Iris pigment epithelial cell (primary cell): ENCODE measurements around the gene ADAMTS2.

Source experiments
- DNase-seq: peaks from one replicate; pipeline ENCODE4 v3.0.0-alpha.2; 2011; ENCODE audit warnings: low read depth

Gene ADAMTS2

DNA sequence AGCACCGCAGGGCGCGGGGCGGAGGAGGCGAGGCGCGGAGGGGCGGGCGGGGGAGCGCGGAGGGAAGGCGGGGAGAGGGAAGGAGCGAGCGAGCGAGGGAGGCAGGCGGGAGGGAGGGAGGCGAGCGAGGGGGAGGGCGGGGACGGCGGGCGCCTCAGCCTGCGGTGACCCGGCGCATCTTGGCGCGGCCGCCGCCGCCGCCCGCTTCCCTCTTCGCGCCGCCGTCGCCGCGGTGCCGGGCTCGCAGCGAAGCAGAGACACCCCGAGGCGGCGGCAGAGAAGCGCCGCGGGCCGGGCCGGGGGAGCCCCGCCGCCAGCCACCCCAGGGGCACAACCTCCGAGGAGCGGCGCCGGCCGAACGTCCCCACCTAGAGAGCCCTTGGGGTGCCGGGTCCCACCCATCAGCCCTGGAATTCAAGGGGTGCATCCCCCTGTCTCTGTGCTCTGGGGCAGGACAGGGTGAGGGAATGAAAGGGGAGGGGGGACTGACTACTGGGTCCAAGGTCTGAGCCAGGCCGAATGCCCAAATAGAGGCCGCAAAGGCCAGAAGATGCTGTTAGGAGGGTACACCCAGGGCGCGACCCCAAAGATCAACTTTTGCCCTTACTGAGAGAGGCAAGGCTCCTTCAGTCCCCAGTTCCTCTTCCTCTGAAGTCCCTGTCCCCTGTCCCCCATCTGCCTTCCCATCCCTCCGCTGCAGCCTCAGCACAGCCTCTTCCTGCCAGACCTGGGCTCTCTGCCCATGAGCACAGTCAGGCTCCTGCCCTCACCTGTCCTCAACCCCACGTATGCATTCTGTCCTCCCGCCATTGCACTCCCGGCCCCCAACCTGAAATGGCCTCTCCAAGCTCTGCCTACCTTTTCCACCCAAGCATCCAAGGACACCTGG lies at the start of gene ADAMTS2:
TSS of gene ADAMTS2 (minus strand) at position 29 of the 889 bp plus-strand sequence. CDS start 133 bp downstream, outside the sequence.
- DNase-seq = no peak

GRCh38 chr5:179393078-179393477 lies 47.8 kb upstream of the ADAMTS2 start:
- DNase-seq = peak; percentile 73

- DNase-seq = no peak
Measured at GRCh38 chr5:179387151-179388110, 42.2 kb upstream of the ADAMTS2 start.

DNA sequence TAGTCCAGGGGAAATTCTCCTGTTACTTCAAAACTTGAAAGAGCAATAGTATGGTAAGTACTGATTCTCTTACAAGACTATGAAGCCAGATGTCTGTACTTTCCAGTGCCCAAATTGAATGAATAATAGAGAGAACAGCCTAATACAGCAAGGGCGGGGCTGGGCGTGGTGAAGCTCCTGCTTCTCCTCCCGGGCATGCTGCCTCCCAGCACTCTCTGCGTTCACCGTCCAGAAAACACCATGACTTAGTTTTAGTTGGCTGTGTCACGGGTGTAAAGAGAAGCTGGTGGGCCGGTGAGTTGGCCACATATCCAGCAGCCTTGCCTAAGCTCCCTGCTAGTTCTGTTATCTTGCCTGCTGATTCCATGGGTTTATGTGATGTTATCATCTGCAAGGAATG lies 40.7 kb upstream of the ADAMTS2 start:
- DNase-seq = no peak

- no peak for DNase-seq
Measured at GRCh38 chr5:179382486-179382885, 37.2 kb upstream of the ADAMTS2 start.

DNA sequence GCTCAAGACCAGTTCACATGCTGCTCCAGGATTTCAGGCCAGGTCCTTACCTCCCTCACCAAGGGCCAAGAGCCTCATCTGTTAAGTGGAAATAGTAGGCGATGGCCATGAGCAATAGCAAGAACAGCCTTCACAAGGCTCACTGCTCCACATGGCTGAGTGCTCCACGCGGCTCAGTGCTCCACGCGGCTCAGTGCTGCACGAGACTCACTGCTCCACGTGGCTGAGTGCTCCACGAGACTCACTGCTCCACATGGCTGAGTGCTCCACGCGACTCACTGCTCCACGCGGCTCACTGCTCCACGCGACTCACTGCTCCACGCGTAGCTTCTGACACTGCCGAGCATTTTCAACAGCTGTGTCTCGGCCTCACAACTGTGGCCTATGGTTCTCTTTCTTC lies 36.4 kb upstream of the ADAMTS2 start:
- no peak for DNase-seq

GRCh38 chr5:179380211-179381035 lies 35.2 kb upstream of the ADAMTS2 start:
- DNase-seq = no peak

DNA sequence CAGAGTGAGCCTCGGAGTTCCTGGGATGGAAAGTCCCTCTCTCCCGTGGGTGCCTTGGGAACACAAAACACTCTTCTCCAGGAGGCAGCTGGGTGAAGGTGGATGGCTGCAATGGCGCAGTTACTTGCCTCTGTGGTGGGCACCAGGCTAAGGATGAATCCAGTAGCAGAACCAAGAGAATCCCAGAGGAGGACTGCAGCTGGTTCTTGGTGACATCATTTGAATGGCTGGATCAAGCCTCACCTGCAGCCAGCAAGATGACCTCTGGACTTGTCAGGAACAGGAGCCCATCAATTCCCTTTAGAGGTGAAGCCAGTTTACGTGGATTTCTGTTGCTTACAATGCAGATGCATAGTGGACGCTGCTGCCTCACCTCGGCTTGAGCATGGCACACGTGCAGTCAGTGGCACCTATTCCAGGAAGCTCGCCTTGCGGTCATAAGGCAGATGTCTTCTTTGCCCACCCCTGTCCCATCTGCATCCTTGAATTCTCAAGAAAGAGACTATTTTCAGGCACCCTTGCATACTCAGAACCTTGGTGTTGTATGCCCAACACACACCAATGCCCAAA lies 34.1 kb upstream of the ADAMTS2 start:
- no peak for DNase-seq

DNA sequence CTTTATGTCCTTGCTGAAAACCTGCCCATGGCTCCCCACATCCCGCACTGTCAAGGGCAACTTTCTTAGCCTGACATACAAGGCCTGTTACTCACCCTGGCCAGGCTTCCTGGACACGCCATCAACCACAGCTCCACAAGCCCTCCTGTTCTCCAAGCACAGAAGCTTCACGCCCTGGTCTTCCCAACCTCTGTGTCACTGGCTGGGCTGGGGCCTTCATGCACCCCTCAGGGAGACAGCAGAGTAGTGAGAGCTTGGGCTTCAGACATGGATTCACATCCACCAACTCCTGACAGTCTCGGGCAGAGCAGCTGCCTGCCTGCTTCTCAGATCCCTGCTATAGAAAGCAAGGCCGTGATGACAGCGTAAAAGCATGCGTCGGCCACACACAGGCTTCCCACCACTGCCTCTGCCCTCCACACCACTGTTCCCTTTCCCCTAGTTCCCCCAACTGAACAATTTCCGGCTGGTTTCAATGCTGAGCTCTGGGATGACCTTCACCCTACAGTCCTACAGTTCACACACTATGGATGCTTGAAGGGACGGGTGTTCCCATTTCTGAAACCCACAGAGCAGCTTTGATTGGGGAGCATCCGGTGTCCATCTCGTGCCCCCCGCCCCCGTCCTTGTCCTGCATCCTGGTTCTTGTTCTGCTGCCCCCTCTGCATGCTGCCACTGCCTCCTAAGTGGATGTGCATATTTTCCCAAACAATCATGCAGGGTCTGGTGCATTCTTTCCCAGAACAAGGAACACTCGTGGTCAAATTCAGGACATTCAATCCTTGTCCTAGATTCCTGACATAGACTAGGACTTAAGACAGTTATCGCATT lies 33.4 kb upstream of the ADAMTS2 start:
- DNase-seq = peak; percentile 34

DNA sequence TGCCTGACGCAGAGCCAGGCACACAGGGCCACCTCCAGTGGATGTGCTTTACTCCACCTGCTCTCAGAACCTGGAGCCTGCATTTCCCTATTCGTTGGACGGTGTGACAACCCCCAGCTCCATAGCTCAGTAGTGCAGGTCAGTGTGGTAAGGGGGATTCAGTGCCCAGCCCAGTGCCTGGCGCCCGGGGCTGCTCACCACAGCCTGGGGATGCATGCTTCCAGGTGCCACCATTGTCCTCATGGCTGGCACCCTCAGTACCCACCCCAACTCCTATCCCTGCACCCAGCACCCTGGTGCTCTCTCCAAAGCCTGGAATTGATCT lies 32.8 kb upstream of the ADAMTS2 start:
- DNase-seq = no peak

DNA sequence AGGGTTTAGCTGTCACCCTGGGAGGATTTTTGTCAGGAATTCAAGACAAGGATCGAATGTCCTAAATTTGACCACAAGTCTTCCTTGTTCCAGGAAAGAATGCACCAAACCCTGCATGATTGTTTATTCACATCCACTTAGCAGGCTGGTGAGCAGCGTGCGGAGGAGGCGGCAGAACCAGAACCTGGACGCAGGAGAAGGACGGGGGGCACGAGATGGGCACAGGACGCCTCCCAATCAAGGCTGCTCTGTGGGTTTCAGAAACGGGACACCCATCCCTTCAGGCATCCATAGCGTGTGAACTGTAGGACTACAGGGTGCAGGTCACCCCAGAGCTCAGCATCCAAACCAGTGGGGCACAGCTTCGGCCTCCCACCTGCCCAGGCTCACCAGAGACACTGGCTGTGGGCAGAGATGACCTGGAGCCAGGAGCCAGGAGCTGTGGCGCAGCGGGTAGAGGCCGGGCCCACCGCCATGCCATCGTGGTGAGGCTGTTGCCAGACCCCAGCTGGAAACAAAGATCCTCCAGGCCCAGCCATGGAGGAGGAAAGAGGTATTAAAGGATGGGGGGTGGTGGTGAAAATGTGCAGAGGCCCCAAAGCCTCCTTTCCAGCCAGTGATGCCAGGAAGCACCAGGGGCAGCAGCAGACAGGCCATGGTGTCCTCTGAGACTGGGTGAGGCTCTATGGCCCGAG lies 32.3 kb upstream of the ADAMTS2 start:
- DNase-seq = no peak

- DNase-seq = no peak
Measured at GRCh38 chr5:179376701-179377420, 31.6 kb upstream of the ADAMTS2 start.

GRCh38 chr5:179375831-179376365 lies 30.6 kb upstream of the ADAMTS2 start:
- DNase-seq = no peak

DNA sequence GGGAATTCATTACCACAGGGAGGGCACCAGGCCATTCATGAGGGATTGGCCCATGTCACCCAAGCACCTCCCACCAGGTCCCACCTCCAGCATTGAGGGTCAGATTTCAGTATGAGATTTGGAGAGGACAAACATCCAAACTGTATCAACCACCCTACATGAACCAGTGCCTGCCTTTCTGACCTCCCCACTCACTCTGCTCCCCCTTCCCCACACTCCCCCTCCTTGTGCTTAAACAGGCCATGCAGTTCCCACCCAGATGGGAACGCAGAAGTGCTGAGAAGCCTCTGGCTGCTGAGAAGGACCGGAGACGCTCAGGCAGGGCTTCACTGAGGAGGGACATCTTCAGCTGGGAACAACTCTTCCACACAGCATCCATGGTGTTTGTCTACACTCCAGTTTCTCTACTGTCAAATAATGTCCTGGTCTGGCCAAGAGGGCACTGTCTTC lies 30.0 kb upstream of the ADAMTS2 start:
- DNase-seq = no peak

- no peak for DNase-seq
Measured at GRCh38 chr5:179374506-179375235, 29.4 kb upstream of the ADAMTS2 start.

- DNase-seq = no peak
Measured at GRCh38 chr5:179373961-179374505, 28.8 kb upstream of the ADAMTS2 start.

- DNase-seq = no peak
Measured at GRCh38 chr5:179373101-179373934, 28.1 kb upstream of the ADAMTS2 start.
